Spinal cord (tissue), 10 donors: ENCODE measurements around the gene OSGIN1. TPM values are rescaled to one million over a fixed set of nuclear protein-coding genes. Genes with fewer than 3 reads are reported as not detected.

Experiments
- DNase-seq, 6 donors: peaks; one replicate each; pipeline versions ENCODE4 v3.0.0 to v3.0.0-alpha.2; 2013 to 2015; ENCODE audit warnings: low spot score in 6 of 6, low read depth in 4 of 6
- H3K27ac ChIP-seq: one replicate; pipeline ENCODE4 v1.5.1; 2013; ENCODE audit warnings: low read depth, low read length, control low read depth
- H3K27me3 ChIP-seq: one replicate; pipeline ENCODE4 v1.6.1; 2013; ENCODE audit warnings: low read length; ENCODE audit not compliant: control insufficient read depth, insufficient read depth
- H3K36me3 ChIP-seq: one replicate; pipeline ENCODE4 v1.6.1; 2013; ENCODE audit warnings: low read length; ENCODE audit not compliant: control insufficient read depth, insufficient read depth
- H3K4me1 ChIP-seq: one replicate; pipeline ENCODE4 v1.6.1; 2013; ENCODE audit warnings: low read length; ENCODE audit not compliant: control insufficient read depth, insufficient read depth
- H3K4me3 ChIP-seq: one replicate; pipeline ENCODE4 v1.5.1; 2013; ENCODE audit warnings: low read depth, low read length, control low read depth
- H3K9me3 ChIP-seq: one replicate; pipeline ENCODE4 v1.6.1; 2013; ENCODE audit warnings: low read length; ENCODE audit not compliant: control insufficient read depth, insufficient read depth
- WGBS: methylation state at CpG from one replicate; pipeline ENCODE4 v1.1.5; 2013; ENCODE audit warnings: missing lambda C conversion rate; ENCODE audit not compliant: insufficient coverage; 5-methylcytosine and 5-hydroxymethylcytosine counted together
- polyA plus RNA-seq, 2 donors: library from polyadenylated mRNA; unstranded; fragments of 120-200 nt; gene quantifications; one replicate each; pipeline ENCODE4 v1.2.1, GENCODE V29; 2013; ENCODE audit not compliant: insufficient read length in 2 of 2
- total RNA-seq, 2 donors: library from RNA; depleted of rRNA in 1 of 2; stranded (reverse); fragments of 120-200 nt in 1 of 2; fragments of >200 nt in 1 of 2; gene quantifications; one replicate each; pipeline versions ENCODE4 v1.2.3 to v1.2.4, GENCODE V29; 2013 to 2014
- donor health status: healthy.

OSGIN1 gene
- total and polyA plus RNA-seq, 4 donors: 0.20 to 1.2 (median 0.68) TPM

DNA sequence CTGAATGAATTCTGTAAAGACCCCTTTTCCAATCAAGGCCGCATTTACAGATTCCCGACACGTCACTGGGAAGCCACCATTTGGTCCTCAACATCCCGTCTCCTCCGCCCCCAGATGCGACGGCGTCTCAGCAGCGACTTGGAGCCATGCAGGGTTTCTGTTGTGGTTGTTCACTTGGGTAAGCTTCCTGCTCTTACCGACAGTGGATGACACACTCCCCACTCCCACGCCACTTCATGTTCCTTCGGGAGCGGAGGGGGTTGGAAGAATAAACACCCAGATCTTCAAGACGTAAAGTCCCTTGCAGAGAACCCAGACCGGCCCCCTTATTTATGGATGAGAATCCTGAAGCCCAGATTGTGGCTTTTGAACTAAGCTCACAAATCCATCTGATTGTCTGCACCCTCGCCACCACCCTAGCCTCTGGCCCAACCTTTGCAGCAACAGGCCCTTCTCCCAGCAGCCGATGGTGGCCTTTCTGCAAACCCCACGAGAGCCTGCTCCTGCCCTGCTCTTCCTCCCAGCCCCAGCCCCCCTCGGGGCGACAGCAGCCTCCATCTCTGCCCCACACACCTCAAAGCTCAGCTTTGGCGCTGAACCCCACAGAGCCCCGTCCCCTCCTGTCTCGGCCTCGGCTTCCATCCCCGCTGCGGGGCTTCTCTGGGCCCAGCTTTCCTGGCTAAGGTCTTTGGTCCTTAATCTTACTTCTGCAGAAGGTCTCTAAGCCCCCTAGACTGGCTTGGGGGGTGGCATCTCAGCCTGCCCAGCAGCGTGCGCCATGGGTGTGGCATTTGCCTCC lies 19.0 kb upstream of the OSGIN1 start:
- WGBS: 83% methylated on average over 14 of the region's 28 CpGs
- H3K4me3 ChIP-seq: no peak overlapping the region
- no peak for DNase-seq
- H3K36me3 ChIP-seq: peaks cover 50% of the 10 kb centered on the region
- no peaks in the 10 kb centered on the region for H3K4me1 ChIP-seq
- no peaks in the 10 kb centered on the region for H3K27me3 ChIP-seq
- H3K9me3 ChIP-seq: no peaks in the 10 kb centered on the region
- no peak overlapping the region for H3K27ac ChIP-seq

DNA sequence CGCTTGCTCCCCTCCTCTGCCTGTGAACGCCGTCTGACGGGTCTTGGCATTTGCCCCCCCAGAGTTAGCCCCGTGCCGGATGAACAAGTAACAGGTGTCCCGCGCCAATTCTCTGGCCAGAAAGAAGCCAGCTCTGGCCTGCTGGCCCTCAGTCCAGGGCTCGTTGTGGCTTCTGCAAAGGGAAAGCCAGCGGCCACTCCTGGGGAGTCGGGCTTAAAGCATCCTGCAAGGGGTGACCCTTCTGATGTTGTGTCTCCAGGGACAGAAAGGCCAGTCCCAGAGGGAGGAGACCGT lies 18.4 kb upstream of the OSGIN1 start:
- H3K27ac ChIP-seq: no peak overlapping the region
- WGBS: 68% methylated on average over 12 of the region's 12 CpGs
- peaks cover 49% of the 10 kb centered on the region for H3K36me3 ChIP-seq
- H3K9me3 ChIP-seq: no peaks in the 10 kb centered on the region
- no peaks in the 10 kb centered on the region for H3K27me3 ChIP-seq
- no peak for DNase-seq
- H3K4me1 ChIP-seq: no peaks in the 10 kb centered on the region
- H3K4me3 ChIP-seq: no peak overlapping the region

DNA sequence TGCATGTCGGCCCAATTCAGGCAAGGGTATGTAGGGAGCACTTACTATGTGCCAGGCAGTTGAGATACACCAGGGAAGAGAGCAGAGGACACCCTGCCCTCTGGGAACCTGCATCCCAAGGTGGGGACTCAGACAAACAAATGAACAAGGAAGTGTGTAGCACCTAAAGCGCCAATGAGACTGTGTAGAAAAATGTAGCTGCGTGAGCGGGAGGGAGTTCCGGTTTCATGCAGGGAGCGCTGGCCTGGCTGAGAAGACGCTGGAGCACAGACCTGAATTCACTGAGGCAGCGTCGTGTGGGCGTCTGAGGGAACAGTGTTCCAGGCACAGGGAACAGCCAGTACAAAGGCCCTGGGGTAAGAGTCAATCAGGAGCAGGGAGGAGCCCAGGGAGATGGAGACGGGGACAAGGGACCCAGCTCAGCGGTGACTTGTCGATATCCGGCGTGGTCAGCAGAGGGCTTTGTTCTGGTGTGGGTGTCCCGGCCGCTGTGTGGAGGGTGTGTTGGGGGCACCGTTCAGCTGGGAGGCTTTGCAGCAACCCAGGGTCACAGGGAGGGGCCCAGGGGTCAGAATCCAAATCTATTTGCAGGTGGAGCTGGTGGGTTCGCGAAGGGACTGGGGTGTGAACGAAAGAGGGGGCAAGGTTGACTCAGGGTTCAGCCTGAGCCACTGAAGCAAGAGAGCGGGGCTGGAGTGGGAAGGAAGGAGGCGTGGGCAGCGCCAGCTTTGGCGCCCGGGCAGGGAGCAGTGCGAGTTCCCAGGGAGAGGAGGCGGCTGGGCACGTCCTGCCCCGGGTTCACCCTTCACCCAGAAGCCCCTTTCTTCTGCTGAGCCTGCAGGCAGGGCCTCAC lies 17.8 kb upstream of the OSGIN1 start:
- no peaks in the 10 kb centered on the region for H3K9me3 ChIP-seq
- H3K4me1 ChIP-seq: peaks cover 2% of the 10 kb centered on the region
- DNase-seq: no peak
- 87% methylated on average over 29 of the region's 30 CpGs for WGBS
- H3K27ac ChIP-seq: no peak overlapping the region
- H3K27me3 ChIP-seq: no peaks in the 10 kb centered on the region
- H3K36me3 ChIP-seq: peaks cover 43% of the 10 kb centered on the region
- no peak overlapping the region for H3K4me3 ChIP-seq

DNA sequence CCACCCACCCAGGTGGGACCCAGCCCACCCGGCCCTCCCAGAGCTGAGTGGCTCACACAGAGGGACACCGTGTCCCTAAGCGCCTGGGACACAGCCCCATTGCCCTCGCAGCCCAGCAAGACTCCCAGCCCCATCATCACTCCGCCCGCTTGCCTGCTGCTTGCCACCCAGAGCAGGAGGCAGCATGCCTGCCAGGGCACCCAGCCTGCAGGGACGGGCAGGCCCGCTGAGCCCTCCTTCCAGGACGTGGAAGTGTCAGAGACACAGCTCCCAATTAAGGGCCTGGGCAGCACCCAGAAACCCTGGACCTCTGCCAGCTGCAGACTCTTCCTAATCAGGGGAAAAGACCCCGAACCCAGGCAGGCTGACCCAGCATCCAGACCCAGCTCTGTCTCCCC lies 17.2 kb upstream of the OSGIN1 start:
- Histone ChIP-seq H3K4me3 (no peak overlapping the region), H3K36me3 (peaks cover 37% of the 10 kb centered on the region), H3K27ac (no peak overlapping the region), H3K27me3 (no peaks in the 10 kb centered on the region), H3K4me1 (peaks cover 9% of the 10 kb centered on the region), H3K9me3 (no peaks in the 10 kb centered on the region)
- WGBS: 79% methylated on average over 9 of the region's 10 CpGs
- DNase-seq: no peak

DNA sequence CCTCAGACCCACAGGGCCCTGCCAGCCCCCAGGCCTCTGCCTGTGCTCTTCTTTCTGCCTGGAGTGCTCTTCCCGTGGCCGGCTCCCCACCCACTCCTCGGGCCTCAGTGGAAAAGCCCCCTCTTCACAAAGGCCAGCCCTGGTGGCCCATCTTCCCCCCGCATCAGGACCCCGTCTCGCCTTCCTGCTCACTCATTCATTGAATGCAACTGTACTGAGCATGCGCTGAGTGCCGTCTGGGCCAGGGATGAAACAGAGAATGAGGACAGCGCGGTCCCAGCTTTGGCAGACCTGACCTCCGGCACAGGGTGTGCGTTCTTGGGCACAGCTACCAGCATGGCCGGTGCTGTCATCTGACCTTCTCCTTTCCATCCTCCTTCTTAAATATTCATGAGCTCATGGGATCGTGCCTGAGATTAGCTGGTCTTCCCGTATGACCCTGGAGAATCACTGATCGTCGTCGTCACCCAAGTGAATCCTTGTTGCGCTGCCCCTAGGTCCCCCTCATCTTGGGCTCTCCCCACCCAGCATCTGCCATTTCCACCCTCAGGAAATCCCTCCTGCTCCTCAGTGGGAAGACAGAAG lies 16.4 kb upstream of the OSGIN1 start:
- whole genome bisulfite sequencing: 72% methylated on average over 19 of the region's 19 CpGs
- Histone ChIP-seq H3K27me3 (no peaks in the 10 kb centered on the region), H3K9me3 (no peaks in the 10 kb centered on the region), H3K4me3 (no peak overlapping the region), H3K36me3 (peaks cover 31% of the 10 kb centered on the region), H3K27ac (no peak overlapping the region), H3K4me1 (peaks cover 12% of the 10 kb centered on the region)
- DNase-seq: no peak

DNA sequence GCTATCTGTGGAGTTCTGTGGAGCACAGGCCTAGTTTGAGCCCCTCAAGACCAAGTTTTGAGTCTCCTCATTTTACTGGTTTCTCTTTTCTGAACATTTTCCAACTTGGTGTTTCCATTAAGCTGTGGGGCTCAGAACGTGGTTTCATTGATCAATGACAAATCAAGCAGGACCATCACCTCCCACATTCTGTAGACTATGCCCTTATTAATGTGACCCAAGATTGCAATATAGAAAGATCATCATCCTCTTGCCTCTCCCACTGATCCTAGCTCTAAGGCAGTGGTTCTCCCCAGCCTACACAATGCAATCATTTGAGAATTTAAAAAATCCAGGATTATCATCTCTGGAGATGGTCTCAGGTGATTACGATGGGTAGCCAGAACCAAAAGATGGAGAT lies 15.8 kb upstream of the OSGIN1 start:
- Histone ChIP-seq H3K27me3 (no peaks in the 10 kb centered on the region), H3K36me3 (peaks cover 28% of the 10 kb centered on the region), H3K4me3 (no peak overlapping the region), H3K4me1 (peaks cover 12% of the 10 kb centered on the region), H3K27ac (no peak overlapping the region), H3K9me3 (no peaks in the 10 kb centered on the region)
- WGBS: 73% methylated on average over 1 of the region's 2 CpGs
- DNase-seq: no peak

DNA sequence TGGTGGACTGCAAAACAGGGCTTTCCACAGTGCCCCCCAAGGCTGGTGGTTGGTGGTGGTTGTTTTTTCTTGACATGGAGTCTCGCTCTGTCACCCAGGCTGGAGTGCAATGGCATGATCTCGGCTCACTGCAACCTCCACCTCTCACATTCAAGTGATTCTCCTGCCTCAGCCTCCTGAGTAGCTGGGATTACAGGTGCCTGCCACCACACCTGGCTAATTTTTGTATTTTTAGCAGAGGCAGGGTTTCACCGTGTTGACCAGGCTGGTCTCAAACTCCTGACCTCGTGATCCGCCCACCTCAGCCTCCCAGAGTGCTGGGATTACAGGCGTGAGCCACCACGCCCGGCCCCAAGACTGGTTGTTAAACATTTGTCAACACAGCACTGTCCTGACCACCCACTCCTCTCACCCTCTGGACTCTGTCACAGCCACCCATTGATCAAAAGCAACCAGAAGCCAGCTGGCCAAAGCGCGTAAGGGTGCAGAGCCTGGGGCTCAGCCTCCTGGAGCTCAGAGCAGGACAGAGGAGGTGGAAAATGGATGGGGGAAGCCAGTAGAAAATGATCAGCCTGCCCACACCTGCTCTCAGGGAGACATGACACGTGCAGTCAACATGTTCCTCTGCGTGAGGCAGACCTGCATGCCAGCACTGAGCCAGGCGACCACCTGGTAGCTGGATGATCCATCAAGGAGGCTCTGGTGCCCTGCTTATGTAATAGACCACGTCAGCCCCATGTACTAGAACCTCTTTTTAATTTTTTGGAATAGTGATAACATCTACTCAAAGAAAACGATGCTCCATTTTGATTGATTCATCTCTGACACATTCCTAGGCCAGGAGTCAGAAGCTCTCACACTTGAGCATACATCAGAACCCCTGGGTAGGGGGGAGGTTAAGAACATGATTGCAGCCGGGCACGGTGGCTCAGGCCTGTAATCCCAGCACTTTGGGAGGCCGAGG lies 14.8 kb upstream of the OSGIN1 start:
- WGBS: 91% methylated on average over 10 of the region's 18 CpGs
- Histone ChIP-seq H3K27me3 (no peaks in the 10 kb centered on the region), H3K4me3 (no peak overlapping the region), H3K9me3 (no peaks in the 10 kb centered on the region), H3K36me3 (peaks cover 18% of the 10 kb centered on the region), H3K27ac (no peak overlapping the region), H3K4me1 (peaks cover 12% of the 10 kb centered on the region)
- no peak for DNase-seq

DNA sequence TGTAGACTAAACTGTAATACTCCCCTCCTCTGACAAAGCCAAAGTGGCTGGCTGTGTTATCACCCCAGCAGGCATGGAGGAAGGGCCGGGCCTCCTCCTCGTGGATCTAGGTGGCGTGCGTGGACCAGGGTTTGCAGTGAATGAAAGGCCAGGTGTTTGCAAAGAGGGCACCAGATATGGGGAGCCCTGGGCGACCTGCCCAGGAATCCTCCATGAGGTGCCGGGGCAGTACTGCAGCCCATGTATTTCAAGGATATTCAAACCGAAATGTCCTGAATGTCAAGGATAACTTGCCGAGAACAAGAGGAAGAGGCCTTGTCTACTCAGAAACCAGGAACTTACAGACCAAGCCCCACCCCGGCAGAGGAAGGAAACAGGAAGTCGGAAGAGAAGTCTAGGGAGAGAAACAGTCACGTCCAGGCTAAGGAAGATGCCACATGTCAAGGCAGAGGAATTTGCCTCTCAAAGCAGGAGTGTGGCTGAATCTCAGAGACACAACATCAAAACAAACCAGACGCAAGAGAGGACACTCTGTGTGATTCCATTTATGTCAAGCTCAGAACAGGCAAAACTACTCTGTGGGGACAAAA lies 13.7 kb upstream of the OSGIN1 start:
- Histone ChIP-seq H3K4me3 (no peak overlapping the region), H3K9me3 (no peaks in the 10 kb centered on the region), H3K4me1 (peaks cover 12% of the 10 kb centered on the region), H3K27ac (no peak overlapping the region), H3K27me3 (no peaks in the 10 kb centered on the region), H3K36me3 (peaks cover 12% of the 10 kb centered on the region)
- no peak for DNase-seq
- 87% methylated on average over 12 of the region's 12 CpGs for WGBS

DNA sequence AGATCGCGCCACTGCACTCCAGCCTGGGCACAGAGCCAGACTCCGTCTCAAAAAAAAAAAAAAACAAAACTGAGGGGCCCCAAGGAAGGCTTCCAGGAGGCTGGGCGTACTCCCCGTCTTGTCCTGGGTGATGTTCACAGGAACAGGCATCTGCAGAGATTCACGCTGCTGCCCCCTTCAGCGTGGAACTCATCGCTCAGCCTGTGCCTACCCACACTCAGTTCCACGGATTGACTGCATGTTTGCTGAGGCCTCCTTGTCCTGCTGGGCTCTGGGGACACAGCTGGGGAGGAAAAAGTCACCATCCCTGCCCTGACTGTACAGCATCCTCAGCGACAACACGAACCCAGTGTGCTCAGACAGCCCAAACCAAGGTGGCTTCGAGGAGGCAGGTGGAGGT lies 12.9 kb upstream of the OSGIN1 start:
- 60% methylated on average over 10 of the region's 12 CpGs for WGBS
- H3K27ac ChIP-seq: no peak overlapping the region
- H3K27me3 ChIP-seq: no peaks in the 10 kb centered on the region
- H3K9me3 ChIP-seq: no peaks in the 10 kb centered on the region
- DNase-seq: no peak
- peaks cover 9% of the 10 kb centered on the region for H3K36me3 ChIP-seq
- no peak overlapping the region for H3K4me3 ChIP-seq
- peaks cover 12% of the 10 kb centered on the region for H3K4me1 ChIP-seq
